GM21619 (cell line): ENCODE results near the gene HSD17B12.

Experiments used
- ATAC-seq: cut with Tn5 transposase; IDR thresholded peaks from one replicate; pipeline ENCODE4 v1.9.1; 2021; ENCODE audit not compliant: unreplicated experiment

HSD17B12 gene

DNA sequence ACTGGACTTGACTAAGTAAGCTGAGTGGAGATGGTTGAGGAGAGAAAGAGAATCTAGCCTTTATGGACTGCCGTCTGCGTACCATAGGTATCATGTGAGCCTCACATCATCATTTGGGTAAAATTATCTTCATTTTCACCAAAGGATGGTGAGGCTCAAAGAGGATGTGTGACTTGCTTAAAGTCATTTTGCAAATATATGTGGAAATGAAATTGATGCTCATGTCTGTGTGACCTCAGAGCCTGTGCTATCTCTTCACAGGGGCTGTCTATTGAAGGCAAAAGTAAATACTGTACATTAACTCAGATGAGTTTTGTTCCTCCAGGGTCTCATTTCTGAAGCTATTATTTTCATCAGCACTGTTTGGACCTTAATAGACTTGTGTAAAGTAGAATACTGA lies 116.8 kb downstream of the HSD17B12 start:
- no peak for ATAC-seq

DNA sequence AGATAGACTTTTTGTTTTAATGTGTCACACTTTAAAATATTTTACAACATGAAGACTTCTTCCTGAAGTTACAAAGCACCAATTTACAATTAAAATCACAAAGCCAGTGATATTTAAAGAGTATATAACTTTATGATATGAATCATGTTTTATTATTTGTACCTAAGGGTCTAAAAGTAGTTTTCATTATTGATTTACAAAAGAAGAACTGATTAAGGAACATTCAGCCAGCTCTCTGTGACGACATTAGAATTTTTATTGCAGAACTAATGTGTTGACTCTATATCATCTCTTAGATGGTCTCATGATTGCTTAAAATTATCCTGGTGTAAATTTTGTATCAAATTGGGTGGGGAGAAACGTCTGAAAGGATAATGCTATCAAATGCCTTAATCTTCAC lies 117.3 kb downstream of the HSD17B12 start:
- ATAC-seq = no peak

DNA sequence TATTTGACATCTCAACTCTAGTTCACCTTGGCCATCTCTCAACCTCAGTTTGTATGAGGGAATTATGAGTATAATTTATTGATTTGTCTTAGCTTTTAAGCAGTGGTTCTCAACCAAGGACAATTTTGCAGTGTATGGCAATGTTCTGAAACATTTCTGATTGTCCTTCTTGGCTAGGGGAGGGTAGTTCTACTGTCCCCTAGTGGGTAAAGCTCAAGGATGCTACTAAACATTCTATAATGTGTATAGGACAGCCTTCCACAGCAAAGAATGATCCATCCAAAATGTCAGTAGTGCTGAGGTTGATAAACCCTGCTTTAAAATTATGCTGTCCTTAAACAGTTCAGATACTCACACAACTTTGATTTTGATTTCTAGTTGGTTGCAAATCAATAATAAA lies 122.0 kb downstream of the HSD17B12 start:
- no peak for ATAC-seq

DNA sequence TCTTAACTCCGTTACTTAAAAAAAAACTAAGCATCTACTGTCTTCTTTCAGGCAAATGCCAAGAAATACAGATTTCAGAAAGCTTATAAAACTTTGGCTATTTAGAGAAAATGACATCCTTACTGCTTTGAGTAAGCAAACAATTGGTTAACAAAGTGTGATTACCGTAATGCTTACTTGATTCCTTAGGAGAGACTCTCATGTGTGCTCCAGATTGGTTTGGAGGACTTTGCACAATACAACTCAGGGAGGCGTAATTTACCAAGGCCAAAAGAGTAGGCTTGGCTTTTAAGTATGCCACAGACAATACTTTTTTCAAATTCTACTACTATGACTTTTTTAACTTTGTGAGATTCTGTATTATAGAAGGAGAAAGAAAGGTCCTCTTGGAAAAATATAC lies 123.2 kb downstream of the HSD17B12 start:
- no peak for ATAC-seq

DNA sequence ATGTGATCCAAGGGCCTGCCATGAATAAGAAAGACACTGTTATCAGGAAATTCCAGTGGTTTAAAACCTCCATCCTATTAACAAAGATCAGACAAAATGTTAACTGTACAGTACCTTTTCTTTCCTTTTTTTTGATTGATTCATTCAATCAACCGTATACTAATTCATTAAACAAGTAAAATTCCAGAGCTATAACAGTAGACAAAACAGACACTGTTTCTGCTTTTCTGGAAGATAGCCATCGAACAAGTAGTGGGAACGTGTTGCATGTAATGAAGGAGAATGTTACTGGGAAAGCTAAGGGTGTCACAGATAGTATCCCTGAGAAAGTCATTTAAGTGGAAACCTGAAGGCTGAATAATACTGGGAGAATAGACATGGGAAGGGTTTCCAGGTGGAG lies 126.4 kb downstream of the HSD17B12 start:
- no peak for ATAC-seq

DNA sequence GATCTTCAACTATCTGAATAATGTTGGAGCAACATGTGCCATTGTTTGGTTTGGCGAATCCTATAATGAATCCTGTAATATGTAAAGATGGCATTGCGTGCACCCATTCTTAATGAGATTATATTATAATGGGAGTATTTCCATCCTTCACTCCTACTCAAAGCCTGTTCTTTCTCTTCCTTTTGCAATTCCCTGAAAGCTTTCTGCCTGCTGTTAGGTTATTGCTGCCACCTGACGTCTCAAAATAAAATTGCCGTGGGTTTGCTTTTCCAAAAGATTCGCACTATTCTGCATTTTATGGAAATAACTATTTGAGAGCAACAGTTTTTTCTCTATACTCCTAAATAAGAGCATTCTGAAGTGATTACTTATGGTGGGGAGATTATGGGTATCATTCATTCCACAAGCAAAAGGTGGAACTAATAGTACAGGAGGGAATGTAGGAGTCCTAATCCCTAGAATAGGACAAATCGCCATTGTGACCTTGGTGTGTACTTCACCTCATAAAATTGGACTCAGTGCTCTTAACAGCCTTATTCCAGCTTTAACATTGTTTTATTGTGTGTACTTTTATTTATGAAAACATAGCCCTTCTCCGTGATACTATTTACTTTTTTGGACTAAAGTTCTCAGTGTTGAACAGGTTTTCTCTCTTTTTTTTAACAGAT lies 130.5 kb downstream of the HSD17B12 start:
- no peak for ATAC-seq

DNA sequence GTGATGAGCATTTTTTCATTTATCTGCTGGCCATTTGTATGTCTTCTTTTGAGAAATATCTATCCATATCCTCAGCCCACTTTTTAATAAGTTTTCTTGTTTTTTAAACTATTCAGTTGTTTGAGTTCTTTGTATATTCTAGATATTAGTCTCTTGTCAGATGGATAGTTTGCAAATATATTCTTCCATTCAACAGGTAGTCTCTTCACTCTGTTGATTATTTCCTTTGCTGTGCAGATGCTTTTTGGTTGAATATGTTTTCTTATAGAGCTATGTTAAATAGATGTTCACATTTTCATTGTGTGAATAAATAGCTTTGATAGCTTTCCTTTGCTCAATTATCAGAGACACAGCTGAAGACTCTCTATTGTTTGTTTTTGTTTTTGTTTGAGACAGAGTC lies 131.9 kb downstream of the HSD17B12 start:
- ATAC-seq = no peak

DNA sequence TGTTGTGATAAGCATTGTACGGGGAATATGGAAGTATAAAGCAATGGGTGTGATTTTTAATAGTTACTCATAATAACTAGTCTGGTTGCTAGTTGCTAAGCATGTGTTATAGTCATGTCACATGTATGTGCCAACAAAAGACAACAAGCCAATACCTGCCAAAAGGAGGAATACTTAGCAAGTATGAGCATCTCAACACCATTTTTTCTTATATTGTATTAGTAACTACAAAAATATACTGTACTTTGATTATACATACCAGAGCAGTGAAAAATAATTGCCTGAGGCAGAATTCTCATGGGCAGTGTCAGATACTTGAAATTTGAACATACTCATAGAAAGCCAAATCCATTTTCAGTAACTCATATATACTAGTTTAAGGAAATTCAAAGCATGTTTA lies 137.7 kb downstream of the HSD17B12 start:
- no peak for ATAC-seq

DNA sequence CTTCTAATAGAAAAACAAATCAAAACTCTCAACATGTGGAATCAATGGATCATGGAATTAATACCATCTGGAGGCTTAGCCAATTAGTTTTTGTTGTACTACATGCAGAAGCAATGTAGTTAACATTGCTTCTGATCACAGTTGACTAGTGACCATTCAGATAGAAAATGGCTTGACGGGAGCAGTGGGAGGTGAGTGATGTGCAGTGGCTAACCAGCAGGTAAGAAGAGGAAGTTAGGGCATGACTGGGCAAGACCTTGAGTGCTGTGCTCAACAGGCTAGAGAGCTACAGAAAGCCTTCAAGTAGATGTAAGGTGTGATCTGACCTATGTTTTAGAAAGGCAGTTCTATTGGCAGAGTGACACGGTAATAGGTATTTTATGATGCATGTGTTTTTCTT lies 139.4 kb downstream of the HSD17B12 start:
- ATAC-seq = no peak

DNA sequence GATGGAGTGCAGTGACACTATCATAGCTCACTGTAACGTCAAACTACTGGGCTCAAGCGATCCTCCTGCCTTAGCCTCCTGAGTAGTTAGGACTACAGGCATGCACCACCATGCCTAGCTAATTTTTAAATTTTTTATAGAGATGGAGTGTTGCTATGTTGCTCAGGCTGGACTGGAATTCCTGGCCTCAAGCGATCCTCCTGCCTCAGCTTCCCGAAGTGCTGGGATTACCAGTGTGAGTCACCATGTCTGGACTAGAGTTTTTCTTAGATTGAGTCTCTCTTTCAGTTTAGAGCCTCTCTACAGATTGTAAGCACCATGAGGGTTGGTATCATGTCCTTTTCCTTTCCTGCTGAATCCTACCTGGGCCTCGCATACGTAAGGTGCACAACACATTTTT lies 142.8 kb downstream of the HSD17B12 start:
- ATAC-seq = no peak

DNA sequence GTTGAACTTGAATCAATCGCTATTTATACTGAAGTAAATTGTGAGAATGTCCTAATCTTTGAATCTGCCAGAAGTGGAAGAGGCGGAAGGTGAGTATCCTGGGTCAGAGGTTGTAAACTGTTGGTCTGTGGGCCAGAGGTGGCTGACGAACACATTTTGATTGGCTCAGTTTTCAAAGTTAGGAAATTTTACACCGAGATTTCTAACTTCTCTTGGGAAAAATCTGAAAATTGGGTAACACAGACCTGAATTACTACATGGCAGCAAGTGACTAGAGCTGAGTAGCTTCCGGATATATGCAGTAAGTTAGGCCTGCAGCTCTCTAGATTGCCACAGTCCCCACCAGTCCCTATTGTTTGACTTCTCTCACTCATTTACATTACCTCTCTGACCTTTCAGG lies 143.3 kb downstream of the HSD17B12 start:
- ATAC-seq = no peak

DNA sequence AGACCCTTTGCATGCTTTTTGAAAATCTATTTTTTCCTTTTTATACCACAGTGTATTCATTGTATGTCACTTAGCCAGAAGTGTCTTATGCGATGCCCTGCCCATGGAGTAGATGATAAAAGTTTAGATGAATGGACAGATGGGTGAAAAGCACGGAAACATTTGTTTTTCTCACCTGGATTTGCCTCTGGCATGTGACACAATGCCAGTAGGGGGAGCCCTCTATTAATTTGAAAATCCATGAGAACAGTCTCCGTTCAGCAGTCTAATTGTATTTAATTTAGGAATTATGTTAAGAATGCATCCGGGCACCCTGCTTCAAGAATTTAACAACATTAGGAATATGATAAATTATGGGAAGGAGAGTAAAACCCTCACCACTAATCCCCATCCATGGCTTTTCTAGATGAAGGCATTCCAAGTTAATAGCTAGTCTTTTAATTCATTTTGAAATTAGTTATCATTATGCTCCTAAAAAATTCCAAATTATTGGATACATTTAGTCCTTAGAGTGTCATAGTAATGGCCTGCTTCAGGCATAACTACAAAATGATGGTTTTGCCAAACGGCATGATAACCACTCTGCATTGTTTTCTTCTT lies 144.8 kb downstream of the HSD17B12 start:
- ATAC-seq = no peak

DNA sequence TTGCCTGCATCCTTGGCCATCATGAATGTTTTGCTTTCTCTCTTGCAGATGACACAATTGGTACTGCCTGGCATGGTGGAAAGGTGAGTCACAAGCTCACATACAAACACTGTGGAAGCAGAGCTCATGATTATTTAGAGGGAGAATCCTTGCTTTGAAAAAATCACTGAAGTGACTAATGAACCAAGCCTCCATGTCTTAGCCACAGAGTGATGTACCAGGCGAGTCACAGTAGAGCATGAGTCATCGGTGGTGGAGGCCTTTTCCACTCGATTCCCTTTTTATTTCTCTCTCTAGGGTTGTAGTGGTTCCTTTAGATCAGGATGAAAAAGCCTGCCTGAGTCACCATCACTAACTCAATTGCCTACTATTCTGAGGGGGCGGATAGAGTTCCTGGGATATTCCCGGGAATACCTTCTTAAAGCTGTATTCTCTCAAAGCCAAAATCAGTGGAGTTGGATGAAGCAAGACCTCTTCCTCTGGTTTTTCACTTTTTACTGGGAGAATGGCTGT lies 150.4 kb downstream of the HSD17B12 start:
- ATAC-seq = peak; percentile 72

DNA sequence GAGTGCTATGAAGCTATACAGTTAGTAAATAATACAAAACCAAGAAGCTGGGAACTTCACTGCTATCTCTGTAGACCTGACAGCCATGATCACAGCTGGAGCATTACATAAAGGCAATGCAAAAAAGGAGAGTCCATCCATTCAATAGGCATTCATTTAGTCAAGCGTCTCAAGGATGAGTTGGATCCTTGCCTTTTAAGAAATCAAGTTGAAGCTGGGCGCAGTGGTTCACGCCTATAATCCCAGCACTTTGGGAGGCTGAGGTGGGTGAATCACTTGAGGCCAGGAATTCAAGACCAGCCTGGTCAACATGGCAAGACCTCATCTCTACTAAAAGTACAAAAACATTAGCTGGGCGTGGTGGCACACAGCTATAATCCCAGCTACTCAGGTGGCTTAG lies 152.0 kb downstream of the HSD17B12 start:
- ATAC-seq = no peak

DNA sequence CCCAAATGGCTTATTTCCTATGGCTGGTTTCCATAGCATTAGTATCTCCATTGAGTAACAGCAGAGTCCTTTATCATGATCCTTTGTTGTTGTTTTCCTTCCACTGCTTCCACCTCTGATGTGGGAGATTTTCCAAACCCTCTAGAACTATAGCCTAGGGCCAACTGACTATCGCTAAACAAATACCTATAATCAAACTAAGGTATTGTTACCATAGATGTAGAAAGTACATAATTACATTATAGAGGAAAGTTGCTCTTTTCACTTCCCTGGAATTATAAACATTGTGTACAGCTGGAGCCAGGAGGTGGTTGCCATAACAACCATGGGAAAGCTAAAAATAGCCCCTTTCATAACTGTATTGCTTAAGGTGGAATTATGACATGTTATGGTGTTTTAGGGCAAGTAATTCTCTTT lies 153.1 kb downstream of the HSD17B12 start:
- no peak for ATAC-seq

DNA sequence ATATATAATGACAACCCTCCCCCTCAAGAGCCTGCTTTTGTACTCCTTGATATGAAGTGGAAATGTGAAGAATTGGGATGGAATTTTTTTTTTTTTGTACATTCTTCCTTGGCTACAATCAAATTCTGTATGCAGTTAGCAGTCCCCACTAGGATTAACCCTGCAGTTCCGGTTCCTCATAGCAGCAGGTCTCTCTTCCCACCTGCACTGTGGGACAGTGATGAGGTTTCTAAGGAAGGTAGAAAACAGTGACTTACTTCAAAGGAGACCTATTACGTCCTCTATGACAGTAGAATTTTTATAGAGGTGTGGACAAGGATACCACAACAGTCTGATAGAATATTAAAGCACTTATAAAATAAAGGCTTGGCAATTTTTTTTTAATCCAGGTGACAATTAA lies 153.7 kb downstream of the HSD17B12 start:
- ATAC-seq = no peak

DNA sequence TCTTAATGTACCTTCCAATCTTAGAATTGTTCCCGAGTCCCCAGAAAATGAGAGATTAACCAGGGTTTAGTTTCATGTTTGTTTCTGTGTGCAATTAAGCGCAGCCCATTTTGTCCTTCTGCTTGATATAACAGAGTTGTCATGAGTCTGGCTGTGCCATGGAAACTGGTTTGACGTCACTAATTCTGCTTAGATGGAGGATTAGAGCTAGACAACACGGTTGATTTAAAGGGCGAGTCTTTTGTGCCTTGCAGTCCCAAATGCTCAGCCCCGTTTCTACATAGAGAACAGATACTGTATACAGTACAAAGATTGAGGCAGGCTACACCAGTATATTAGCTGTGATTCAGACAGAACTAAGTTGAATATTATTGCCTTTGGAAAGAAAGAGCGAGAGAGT lies 154.6 kb downstream of the HSD17B12 start:
- ATAC-seq = no peak

DNA sequence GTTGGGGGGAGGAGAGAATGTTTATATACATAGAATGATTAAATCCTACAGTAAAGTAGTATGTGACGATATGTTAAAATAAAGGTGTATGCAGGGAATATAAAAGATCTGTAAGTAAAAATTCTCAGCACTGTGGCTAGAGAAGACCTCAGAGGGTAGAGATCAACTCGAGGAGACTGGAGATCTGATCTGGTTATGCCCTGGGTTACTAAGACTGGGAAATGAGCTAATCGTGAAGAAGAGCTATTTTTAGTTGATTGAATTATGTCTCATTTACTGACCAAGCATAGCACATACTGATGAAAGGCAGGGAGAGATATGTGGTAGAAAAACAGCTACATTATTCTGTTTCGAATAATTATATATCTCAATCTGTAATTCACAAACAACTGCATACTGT lies 157.3 kb downstream of the HSD17B12 start:
- ATAC-seq = no peak

DNA sequence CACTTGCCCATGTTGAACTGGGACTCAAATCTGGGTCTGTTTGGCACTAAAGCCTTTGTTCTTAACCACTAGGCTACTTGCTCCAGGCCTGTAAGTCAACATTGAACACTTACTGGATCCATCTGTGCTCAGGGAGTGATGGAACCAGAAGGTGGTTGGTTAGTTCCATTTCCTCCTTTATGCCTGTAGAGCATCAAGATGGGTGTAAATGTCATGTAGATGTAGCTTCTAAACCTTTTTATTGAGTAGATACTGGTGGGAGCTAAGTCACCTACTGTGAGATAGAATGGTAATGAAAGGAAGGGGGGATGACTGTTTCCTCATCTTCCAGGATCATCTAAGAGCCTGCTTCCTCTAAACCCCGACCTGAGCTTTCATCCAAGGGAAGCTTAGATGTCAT lies 161.5 kb downstream of the HSD17B12 start:
- no peak for ATAC-seq

DNA sequence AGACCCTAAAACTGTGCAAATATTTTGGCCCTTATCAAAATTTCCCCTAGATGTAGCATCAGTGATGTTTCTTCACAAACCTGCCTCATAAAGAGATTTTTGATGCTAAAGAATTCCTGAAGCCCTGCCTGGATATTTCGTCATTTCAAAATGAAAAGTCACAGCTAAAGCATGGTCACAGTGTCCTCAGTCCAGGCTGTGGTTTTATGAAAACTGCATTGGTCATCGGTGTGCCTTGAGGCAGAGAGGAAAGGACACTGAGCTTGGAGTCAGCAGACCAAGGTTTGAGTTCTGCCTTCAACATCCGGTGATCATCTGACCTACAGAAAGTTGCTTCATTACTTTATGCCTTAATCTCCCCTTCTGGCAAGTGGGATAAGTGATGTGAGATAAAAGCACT lies 165.3 kb downstream of the HSD17B12 start:
- no peak for ATAC-seq

DNA sequence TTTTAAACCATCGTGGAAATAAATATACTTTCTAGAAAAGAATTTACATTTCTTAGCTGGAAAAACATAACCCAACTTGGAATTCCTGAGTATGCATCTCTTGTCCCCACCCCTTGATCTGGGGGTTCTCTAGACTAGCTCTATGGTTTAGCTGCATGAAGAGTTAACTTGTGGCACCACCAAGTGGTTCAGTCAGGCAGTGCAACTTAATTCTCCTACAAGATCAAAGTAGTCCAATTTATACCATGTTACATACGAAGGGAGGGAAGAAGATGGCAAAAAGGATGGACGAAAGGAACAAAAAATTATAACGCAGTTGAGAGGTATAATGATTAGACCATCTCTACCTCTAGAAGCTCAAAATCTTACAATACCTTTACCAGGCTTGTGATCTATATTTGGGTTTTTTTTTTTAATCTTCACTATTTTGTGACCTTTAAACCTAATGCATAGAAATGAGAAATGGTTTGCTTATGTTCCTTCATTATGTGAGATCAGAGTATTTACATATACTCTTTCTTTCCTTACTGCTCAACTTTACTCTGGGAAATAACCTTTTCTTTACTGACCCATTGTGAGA lies 171.6 kb downstream of the HSD17B12 start:
- ATAC-seq = peak; percentile 75

DNA sequence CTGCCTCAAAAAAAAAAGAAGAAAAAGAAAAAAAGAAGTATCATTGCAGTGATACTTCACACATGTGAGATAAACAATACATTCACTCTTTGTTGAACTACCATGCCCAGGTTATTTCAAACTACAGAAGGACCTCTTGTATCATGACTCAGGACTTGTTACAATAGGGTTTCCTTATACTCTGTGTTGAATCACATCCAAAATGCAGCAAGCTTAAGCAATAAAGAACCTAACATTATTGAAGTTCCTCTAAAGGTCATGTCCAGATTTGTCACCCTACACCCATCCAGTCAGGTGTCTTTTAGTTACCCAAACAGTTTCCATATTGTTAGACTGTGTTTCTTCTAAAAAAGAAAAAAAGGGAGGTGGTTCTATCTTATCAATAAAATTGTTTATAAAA lies 173.2 kb downstream of the HSD17B12 start:
- ATAC-seq = no peak

DNA sequence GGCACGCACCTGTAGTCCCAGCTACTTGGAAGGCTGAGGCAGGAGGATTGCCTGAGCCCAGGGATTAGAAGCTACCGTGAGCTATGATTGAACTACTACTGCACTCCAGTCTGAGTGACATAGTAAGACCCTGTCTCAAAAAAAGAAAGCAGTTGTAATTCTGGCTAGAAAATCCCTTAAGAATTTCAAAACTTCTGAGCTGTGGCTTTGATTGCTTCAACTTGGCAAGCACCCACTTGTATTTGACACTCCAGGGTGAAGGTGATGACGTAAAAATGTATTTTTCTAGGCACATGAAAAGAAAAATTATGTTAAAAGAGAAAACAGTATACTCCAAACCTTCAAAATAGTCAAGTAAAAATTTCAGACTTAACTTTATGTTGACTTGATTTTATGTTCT lies 176.5 kb downstream of the HSD17B12 start:
- ATAC-seq = no peak
